AG04449 (cell line): Measurements from ENCODE around the gene CACNG6.

Source experiments
- CTCF ChIA-PET: fragments of 350-600 bp; formaldehyde crosslinking; extraction: SDS; loops from one replicate; lab custom pipeline; 2021; ENCODE audit warnings: antibody characterized with exemption; lab: Yijun Ruan, JAX
- POLR2A ChIA-PET: fragments of 400-600, 350-600 bp; formaldehyde crosslinking; extraction: SDS; loops from one replicate; lab custom pipeline; 2020; ENCODE audit warnings: antibody characterized with exemption, inconsistent platforms; lab: Yijun Ruan, JAX
- DNase-seq: peaks from one replicate; pipeline ENCODE4 v3.0.0-alpha.2; 2010; ENCODE audit warnings: low read depth, low spot score
- H3K4me3 ChIP-seq: 2 replicates; pipeline ENCODE4 v1.5.1; 2011; ENCODE audit warnings: low read depth, mild to moderate bottlenecking, control low read depth, low read length
- CTCF ChIP-seq: IDR thresholded peaks from one replicate; pipeline ENCODE4 v1.5.1; 2011; ENCODE audit warnings: mild to moderate bottlenecking, moderate library complexity, low read length, control low read depth, inconsistent platforms; ENCODE audit not compliant: insufficient read depth; ENCODE audit errors: missing control alignments

CACNG6 gene

GRCh38 chr19:53966931-53967330 is 24.5 kb upstream of the CACNG6 start:
- POLR2A ChIA-PET = no interaction called here
- TF ChIP-seq CTCF = no peak
- DNase-seq = no peak
- CTCF ChIA-PET = no interaction called here
- H3K4me3 ChIP-seq = no peak overlapping the region

- DNase-seq = no peak
- ChIA-PET POLR2A (no interaction called here), CTCF (interaction anchor here (1.0 kb wide), 1 partner anchor 54 kb away, joined by 3 read pairs; no protein-coding TSS in a partner anchor)
- H3K4me3 ChIP-seq = no peak overlapping the region
- TF ChIP-seq CTCF = no peak
These were observed 22.1 kb upstream of the CACNG6 start for GRCh38 chr19:53969366-53969765.

- DNase-seq = no peak
- POLR2A ChIA-PET = interaction anchor here (0.6 kb wide), 1 partner anchor 419 kb away, joined by 3 read pairs; no protein-coding TSS in a partner anchor
- no peak overlapping the region for H3K4me3 ChIP-seq
- TF ChIP-seq CTCF = no peak
- CTCF ChIA-PET = interaction anchor here (0.9 kb wide), 1 partner anchor 65 kb away, joined by 3 read pairs; no protein-coding TSS in a partner anchor
These were observed 19.8 kb upstream of the CACNG6 start for GRCh38 chr19:53971673-53972072.

- TF ChIP-seq CTCF = no peak
- peak overlapping the region; percentile 43 for H3K4me3 ChIP-seq
- POLR2A ChIA-PET = no interaction called here
- peak; percentile 31 for DNase-seq
- CTCF ChIA-PET = interaction anchor here (0.7 kb wide), 1 partner anchor 46 kb away, joined by 3 read pairs; no protein-coding TSS in a partner anchor
These were observed 13.9 kb upstream of the CACNG6 start for GRCh38 chr19:53977429-53977990.

GRCh38 chr19:53977991-53978731 is 13.3 kb upstream of the CACNG6 start:
- peak; percentile 37 for DNase-seq
- ChIA-PET POLR2A (no interaction called here), CTCF (no interaction called here)
- peak overlapping the region; percentile 43 for H3K4me3 ChIP-seq
- no peak for TF ChIP-seq CTCF
